GM12878 (cell line): Measurements from ENCODE around the gene COL5A1.

Source experiments
- EED ChIP-seq: sonication (generic); IDR thresholded peaks from 2 replicates; pipeline ENCODE4 v1.6.1; 2016; ENCODE audit warnings: antibody characterized with exemption, low read depth
- EP300 ChIP-seq, 2 experiments: fragments of 150-350 bp in 1 of 2; IDR thresholded peaks; 2 replicates each; pipeline ENCODE4 v1.6.1; 2011 to 2012; ENCODE audit warnings: low read depth in 2 of 2, low read length in 2 of 2, borderline replicate concordance in 1 of 2, improper control_type of control experiment in 1 of 2, inconsistent platforms in 1 of 2; ENCODE audit not compliant: control insufficient read depth in 1 of 2
- HCFC1 ChIP-seq: fragments of 150-350 bp; IDR thresholded peaks from 2 replicates; pipeline ENCODE4 v1.6.1; 2014; ENCODE audit warnings: low read length
- RCOR1 ChIP-seq: conservative IDR thresholded peaks from 2 replicates; pipeline ENCODE4 v1.6.1; 2012; ENCODE audit warnings: low read depth, low read length, improper control_type of control experiment
- TF ChIP-seq, protein P1 (sequence below), 3 experiments: IDR thresholded peaks in 2 of 3; conservative IDR thresholded peaks in 1 of 3; 2 replicates each; pipeline ENCODE4 v1.5.1; 2011; ENCODE audit warnings: low read depth in 3 of 3, low read length in 3 of 3, mild to moderate bottlenecking in 3 of 3, control low read depth in 2 of 3, moderate library complexity in 2 of 3, inconsistent platforms in 1 of 3, mixed read lengths in 1 of 3; ENCODE audit not compliant: control insufficient read depth in 2 of 3, insufficient read depth in 1 of 3; ENCODE audit errors: extremely low read depth in 1 of 3
- TF ChIP-seq, protein P2 (sequence below): IDR thresholded peaks from 2 replicates; pipeline ENCODE4 v1.6.1; 2011; ENCODE audit warnings: low read depth, low read length, improper control_type of control experiment, borderline replicate concordance

DNA sequence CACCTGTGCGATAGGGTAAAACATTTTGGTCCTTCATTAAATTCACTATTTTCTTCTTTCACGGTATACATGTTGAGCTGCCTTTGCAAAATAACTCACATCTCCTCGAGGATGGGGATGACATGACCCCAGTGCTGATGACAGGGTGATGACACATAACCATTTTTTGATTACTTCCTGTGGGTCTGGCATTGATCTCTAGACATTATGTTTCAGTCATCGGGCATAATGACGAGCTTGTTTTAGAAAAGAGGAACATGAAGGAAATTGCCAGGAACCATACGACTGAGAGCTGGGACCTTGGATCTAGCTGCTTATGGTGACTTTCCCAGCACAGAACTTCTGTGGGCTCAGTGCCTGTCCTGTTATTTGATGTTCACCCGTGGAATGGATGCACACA is 25.2 kb downstream of the COL5A1 start:
- TF ChIP-seq EED (no peak), RCOR1 (no peak), EP300 (IDR thresholded peaks at IDR 0.05; ENCODE audit: borderline replicate concordance in 1 of 2, control insufficient read depth in 1 of 2, low read depth in 2 of 2, low read length in 2 of 2) (no peak), HCFC1 (no peak)
- TF ChIP-seq, protein P1, sequence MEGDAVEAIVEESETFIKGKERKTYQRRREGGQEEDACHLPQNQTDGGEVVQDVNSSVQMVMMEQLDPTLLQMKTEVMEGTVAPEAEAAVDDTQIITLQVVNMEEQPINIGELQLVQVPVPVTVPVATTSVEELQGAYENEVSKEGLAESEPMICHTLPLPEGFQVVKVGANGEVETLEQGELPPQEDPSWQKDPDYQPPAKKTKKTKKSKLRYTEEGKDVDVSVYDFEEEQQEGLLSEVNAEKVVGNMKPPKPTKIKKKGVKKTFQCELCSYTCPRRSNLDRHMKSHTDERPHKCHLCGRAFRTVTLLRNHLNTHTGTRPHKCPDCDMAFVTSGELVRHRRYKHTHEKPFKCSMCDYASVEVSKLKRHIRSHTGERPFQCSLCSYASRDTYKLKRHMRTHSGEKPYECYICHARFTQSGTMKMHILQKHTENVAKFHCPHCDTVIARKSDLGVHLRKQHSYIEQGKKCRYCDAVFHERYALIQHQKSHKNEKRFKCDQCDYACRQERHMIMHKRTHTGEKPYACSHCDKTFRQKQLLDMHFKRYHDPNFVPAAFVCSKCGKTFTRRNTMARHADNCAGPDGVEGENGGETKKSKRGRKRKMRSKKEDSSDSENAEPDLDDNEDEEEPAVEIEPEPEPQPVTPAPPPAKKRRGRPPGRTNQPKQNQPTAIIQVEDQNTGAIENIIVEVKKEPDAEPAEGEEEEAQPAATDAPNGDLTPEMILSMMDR (IDR thresholded peaks at IDR 0.05 in 2 of 3, conservative IDR thresholded peaks at IDR 0.05 in 1 of 3; ENCODE audit: control insufficient read depth in 2 of 3, extremely low read depth in 1 of 3, insufficient read depth in 1 of 3, low read depth in 3 of 3, low read length in 3 of 3), result no peak
- TF ChIP-seq, protein P2, sequence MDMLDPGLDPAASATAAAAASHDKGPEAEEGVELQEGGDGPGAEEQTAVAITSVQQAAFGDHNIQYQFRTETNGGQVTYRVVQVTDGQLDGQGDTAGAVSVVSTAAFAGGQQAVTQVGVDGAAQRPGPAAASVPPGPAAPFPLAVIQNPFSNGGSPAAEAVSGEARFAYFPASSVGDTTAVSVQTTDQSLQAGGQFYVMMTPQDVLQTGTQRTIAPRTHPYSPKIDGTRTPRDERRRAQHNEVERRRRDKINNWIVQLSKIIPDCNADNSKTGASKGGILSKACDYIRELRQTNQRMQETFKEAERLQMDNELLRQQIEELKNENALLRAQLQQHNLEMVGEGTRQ, result no peak
